SW480 (cell line): ENCODE data around the gene RSRC2.
A peak's percentile ranks its signal among the peaks of the same experiment; 100 is the strongest.
"Not testable (repeated sequence)": the region's sequence is repeated elsewhere in the genome, so short reads cannot be mapped to it uniquely, and the experiment has no call there.

ENCODE experiments used
- DNase-seq: peaks from one replicate; pipeline ENCODE4 v3.0.0-alpha.2; 2016; ENCODE audit warnings: low spot score

The RSRC2 gene

GRCh38 chr12:122526683-122527477 is at the start of gene RSRC2, which contains the start of gene KNTC1:
TSS of gene RSRC2 (minus strand) at chr12:122526936. CDS start at chr12:122526853, 83 bp downstream.
TSS of gene KNTC1 (plus strand) at chr12:122527249. CDS start at chr12:122530064, 2,815 bp downstream.
- peak; percentile 99 for DNase-seq

DNA sequence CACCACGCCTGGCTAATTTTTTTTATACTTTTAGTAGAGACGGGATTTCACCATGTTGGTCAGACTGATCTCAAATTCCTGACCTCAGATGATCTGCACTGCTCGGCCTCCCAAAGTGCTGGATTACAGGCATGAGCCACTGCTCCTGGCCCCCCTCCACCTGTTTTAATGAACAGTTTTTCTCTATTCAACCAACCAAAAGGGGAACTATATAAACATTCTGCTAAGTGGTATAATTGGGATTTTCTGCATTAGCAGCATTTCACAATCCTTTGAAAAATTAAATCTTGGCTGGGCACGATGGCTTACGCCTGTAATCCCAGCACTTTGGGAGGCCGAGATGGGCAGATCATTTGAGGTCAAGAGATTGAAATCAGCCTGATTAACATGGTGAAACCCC is 45.1 kb upstream of the RSRC2 start:
- no peak for DNase-seq

GRCh38 chr12:122570006-122570405 is 43.3 kb upstream of the RSRC2 start:
- not testable (repeated sequence) for DNase-seq

GRCh38 chr12:122569288-122569687 is 42.6 kb upstream of the RSRC2 start:
- no peak for DNase-seq

DNA sequence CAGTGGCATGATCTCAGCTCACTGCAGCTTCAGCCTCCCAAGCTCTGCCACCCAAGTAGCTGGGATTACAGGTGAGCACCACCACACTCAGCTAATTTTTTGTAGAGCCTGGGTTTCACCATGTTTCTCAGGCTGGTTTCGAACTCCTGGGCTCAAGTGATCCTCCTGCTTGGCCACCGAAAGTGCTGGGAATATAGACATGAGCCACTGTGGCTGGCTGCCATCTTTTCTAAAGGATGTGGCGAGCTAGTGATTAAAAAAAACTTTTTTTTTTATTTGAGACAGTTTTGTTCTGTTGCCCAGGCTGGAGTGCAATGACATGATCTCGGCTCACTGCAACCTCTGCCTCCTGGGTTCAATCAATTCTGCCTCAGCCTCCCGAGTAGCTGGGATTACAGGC is 40.1 kb upstream of the RSRC2 start:
- not testable (repeated sequence) for DNase-seq

DNA sequence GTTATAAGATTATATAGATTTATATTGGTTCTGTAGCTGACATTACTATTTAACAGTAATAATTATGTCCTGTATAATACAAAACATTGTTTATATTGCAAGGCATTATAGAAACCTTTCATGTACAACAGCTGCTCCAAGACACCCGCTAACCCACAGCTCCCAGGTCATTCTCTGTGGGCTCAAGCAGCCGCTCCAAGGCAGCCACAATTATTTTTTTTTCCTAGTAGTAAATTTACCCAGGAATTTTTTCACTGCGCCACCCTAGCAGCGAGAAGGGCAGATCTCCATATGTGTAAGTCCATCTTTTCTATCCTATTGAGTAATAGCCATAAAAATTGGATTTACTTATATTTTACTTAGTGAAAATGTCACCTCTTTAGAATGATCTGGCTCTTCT is 36.6 kb upstream of the RSRC2 start:
- DNase-seq = no peak

GRCh38 chr12:122560138-122560537 is 33.4 kb upstream of the RSRC2 start:
- no peak for DNase-seq

DNA sequence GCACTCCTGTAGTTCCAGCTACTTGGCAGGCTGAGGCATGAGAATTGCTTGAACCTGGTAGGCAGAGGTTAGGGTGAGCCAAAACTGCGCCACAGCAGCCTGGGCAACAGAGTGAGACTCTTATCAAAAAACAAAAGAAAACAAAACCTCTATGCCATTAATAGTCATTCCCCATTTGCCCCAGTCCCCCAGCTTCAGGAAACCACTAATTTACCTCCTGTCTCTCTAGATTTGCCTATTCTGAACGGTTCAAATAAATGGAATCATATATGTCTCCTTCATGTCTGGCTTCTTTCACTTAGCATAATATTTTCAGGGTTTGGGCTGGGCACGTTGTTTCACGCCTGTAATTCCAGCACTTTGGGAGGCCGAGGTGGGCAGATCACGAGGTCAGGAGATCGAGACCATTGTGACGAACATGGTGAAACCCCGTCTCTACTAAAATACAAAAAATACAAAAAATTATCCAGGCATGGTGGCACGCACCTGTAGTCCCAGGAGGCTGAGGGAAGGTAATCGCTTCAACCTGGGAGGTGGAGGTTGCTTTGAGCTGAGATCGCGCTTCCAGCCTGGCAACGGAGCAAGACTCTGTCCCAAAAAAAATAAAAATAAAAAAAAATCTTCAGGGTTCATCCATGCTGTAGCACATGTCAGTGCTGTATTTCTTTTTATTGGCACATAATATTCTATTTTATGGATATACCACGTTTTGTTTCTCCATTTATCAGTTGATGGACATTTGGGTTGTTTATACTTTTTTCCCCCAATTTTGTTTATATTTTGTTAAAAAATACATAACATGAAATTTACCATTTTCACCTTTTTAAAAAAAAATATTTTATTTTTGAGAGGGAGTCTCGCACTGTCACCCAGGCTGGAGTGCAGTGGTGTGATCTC is 32.3 kb upstream of the RSRC2 start:
- DNase-seq = no peak

GRCh38 chr12:122547330-122547729 is 20.6 kb upstream of the RSRC2 start:
- DNase-seq = no peak

GRCh38 chr12:122545855-122546254 is 19.1 kb upstream of the RSRC2 start:
- DNase-seq = no peak

DNA sequence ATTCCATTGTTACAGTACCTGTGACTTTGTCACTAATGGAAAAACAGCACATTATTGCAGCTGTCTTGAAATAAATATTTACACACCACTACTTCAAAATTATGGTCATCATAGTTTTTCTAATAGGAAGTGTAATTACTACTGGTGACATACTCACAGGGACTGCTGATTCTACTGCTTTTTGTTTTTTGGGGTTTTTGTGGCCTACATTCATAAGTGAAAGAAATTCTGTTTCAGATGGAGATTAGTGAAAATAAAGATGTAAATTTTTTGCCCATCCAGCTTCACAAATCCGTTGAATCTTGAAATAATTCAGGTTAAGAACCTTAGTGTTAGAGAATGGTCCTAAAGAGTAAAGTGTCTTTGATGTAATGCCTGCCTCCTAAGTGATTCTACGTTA is 17.8 kb upstream of the RSRC2 start:
- no peak for DNase-seq

- no peak for DNase-seq
Observed at GRCh38 chr12:122538496-122538895, 11.8 kb upstream of the RSRC2 start.

- no peak for DNase-seq
Observed at GRCh38 chr12:122537021-122537420, 10.3 kb upstream of the RSRC2 start.

- DNase-seq = no peak
Observed at GRCh38 chr12:122533856-122534255, 7.1 kb upstream of the RSRC2 start.

- DNase-seq = no peak
Observed at GRCh38 chr12:122528992-122529391, 2.3 kb upstream of the RSRC2 start.

GRCh38 chr12:122528582-122528981 is 1.8 kb upstream of the RSRC2 start:
- no peak for DNase-seq

GRCh38 chr12:122527478-122527944 is 775 bp upstream of the RSRC2 start:
- DNase-seq = peak; percentile 40

- DNase-seq = no peak
Observed at GRCh38 chr12:122523846-122524718, 2.7 kb downstream of the RSRC2 start.

DNA sequence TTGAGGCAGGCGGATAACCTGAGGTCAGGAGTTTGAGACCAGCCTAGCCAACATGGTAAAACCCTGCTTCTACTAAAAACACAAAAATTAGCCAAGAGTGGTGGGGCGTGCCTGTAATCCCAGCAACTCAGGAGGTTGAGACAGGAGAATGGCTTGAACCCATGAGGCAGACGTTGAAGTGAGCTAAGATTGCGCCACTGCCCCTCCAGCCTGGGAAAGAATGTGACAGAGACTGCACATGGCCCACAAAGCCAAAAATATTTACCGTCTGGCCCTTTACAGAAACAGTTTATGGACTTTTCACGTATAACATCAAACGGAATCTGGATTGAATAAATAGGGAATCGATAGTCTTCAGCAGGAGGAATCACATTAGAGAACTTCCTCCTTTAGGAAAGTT is 3.5 kb downstream of the RSRC2 start:
- no peak for DNase-seq

DNA sequence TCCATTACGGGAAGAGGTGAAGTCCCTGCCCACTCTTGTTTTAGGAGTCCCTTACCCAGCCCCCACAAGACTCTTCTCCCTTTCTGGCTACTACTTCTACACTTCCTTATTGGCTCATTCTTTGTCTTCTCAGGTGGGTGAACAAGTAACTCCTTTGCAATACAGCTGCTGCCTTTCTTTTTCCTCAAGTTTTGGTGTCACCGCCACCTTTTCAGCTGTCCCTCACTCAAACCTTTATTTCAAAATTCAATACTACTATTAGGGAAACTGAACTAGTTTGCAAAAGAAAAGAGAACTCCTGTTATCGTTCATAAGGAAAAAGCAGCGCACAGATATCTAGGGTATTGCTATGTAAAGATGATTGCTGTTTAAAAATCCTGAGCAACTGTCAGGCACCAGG is 6.1 kb downstream of the RSRC2 start:
- no peak for DNase-seq

GRCh38 chr12:122519418-122519817 is 7.3 kb downstream of the RSRC2 start:
- DNase-seq = no peak

- DNase-seq = no peak
Observed at GRCh38 chr12:122518908-122519307, 7.8 kb downstream of the RSRC2 start.
